Vagina (tissue), 2 donors: ENCODE results near the gene TSSK6. TPM values are rescaled to one million over a fixed set of nuclear protein-coding genes. Genes with fewer than 3 reads are reported as not detected.

Source experiments
- DNase-seq, 2 donors: peaks; one replicate each; pipeline ENCODE4 v3.0.0-alpha.2; 2017; ENCODE audit errors: extremely low spot score in 2 of 2
- H3K27ac ChIP-seq: fragments of 200-600 bp; sonication (generic); one replicate; pipeline ENCODE4 v1.5.1; 2019
- H3K27me3 ChIP-seq: fragments of 200-600 bp; sonication (generic); one replicate; pipeline ENCODE4 v1.5.1; 2019
- H3K36me3 ChIP-seq, 2 donors: fragments of 200-600 bp; sonication (generic); one replicate each; pipeline ENCODE4 v1.5.1; 2017 to 2019
- H3K4me1 ChIP-seq: fragments of 200-600 bp; sonication (generic); one replicate; pipeline ENCODE4 v1.5.1; 2019
- H3K4me3 ChIP-seq, 2 donors: fragments of 200-600 bp; sonication (generic); 1 replicate in 1 of 2; 2 replicates in 1 of 2; pipeline ENCODE4 v1.5.1; 2016 to 2019
- H3K9me3 ChIP-seq: fragments of 200-600 bp; sonication (generic); one replicate; pipeline ENCODE4 v1.5.1; 2019
- POLR2A ChIP-seq, 2 donors: fragments of 450-650 bp; IDR thresholded peaks; one replicate each; pipeline ENCODE4 v1.6.1; 2017; ENCODE audit warnings: antibody characterized with exemption in 2 of 2, mild to moderate bottlenecking in 2 of 2, moderate library complexity in 2 of 2
- POLR2AphosphoS5 ChIP-seq, 2 donors: sonication (generic); formaldehyde crosslinking; IDR thresholded peaks; one replicate each; pipeline ENCODE4 v1.9.0; 2017; ENCODE audit warnings: antibody characterized with exemption in 2 of 2, mild to moderate bottlenecking in 2 of 2, low read depth in 1 of 2; ENCODE audit not compliant: insufficient read depth in 1 of 2
- intact Hi-C: fragments of 100-400 bp; cut with DNase I; formaldehyde crosslinking; loops from one replicate; pipeline ENCODE4 v1.15.1; 2023
- total RNA-seq: library from RNA; depleted of rRNA; stranded (reverse); fragments of >200 nt; gene quantifications from one replicate; pipeline ENCODE4 v1.2.3, GENCODE V29; 2016
- TF ChIP-seq, protein P1 (sequence below), 3 experiments: fragments of 450-650 bp in 2 of 3; fragments of 200-600 bp in 1 of 3; sonication (generic) in 1 of 3; IDR thresholded peaks; one replicate each; pipeline ENCODE4 v1.5.1; 2017 to 2019; ENCODE audit warnings: antibody characterized with exemption in 3 of 3, mild to moderate bottlenecking in 2 of 3, moderate library complexity in 2 of 3

Gene TSSK6
- total RNA-seq, 1 donor from 2014 or later, result 0.98 TPM

DNA sequence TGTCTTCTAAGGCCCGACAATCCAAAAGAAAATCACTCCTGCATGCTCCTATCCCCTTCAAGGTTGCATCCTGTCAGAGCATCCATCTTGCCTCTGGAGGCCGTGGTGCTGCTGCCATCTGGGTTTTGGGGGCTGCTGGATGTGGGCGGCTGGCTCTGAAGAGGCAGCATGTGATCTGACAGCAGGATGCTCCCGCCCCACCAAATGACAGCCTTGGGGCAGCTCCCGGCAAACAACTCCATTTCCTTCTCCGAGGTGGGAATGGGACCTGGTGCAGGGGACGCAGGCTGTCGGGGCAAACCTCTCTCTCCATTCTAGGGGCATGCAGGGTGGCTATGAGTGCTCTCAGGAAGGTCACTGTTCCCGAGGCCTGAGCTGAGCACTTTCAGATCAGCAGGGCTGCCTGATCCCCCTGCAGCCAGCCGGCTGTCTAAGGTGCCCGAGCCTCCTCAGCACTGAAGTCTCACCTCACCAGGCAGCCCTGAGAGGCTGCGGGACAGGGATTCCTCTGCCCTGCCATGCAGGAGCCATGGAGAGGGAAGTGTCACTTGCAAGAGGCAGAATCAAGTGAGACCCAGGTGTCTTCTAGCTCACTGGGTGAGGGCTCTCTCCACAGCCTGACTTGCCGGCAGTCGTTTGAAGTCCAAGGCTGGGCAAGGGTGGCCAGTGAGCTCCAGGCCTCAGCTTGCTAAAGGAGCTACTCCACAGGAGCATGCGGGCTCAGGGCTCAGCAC is 28.8 kb downstream of the TSSK6 start:
- H3K4me1 ChIP-seq, result peaks cover 63% of the 10 kb centered on the region
- no peak for DNase-seq
- intact Hi-C loops, result loop anchor here (10.0 kb wide), 1 partner anchor 82 kb away; the partner anchor contains the start of gene GATAD2A

DNA sequence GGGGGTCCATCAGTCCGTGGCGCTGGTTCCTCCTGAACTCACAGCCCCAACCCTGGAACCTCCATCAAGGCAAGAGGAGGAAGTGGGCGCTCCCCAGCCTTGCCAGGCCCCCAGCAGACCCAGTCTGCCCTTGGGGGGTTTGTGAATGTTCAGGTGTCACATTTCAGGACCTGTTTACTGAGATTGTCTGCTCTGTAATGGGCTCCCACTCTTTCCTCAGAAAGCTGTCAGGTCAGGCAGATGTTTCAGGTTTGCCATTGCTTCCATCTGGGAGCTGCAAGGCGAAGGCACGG is 29.4 kb downstream of the TSSK6 start:
- H3K27me3 ChIP-seq, result no peaks in the 10 kb centered on the region
- intact Hi-C loops, result loop anchor here (10.0 kb wide), 1 partner anchor 81 kb away; the partner anchor contains the start of gene GATAD2A
- DNase-seq, result no peak
- no peaks in the 10 kb centered on the region for H3K9me3 ChIP-seq
- no peak overlapping the region for H3K4me3 ChIP-seq
- H3K27ac ChIP-seq, result no peak overlapping the region
- H3K4me1 ChIP-seq, result peaks cover 64% of the 10 kb centered on the region
- peaks cover 0 to 7% of the 10 kb centered on the region in 2 donors for H3K36me3 ChIP-seq
- TF ChIP-seq, protein P1, sequence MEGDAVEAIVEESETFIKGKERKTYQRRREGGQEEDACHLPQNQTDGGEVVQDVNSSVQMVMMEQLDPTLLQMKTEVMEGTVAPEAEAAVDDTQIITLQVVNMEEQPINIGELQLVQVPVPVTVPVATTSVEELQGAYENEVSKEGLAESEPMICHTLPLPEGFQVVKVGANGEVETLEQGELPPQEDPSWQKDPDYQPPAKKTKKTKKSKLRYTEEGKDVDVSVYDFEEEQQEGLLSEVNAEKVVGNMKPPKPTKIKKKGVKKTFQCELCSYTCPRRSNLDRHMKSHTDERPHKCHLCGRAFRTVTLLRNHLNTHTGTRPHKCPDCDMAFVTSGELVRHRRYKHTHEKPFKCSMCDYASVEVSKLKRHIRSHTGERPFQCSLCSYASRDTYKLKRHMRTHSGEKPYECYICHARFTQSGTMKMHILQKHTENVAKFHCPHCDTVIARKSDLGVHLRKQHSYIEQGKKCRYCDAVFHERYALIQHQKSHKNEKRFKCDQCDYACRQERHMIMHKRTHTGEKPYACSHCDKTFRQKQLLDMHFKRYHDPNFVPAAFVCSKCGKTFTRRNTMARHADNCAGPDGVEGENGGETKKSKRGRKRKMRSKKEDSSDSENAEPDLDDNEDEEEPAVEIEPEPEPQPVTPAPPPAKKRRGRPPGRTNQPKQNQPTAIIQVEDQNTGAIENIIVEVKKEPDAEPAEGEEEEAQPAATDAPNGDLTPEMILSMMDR (IDR thresholded peaks at IDR 0.05), result no peak
- TF ChIP-seq POLR2AphosphoS5 (IDR thresholded peaks at IDR 0.05; ENCODE audit: insufficient read depth in 1 of 2, low read depth in 1 of 2) (no peak), POLR2A (IDR thresholded peaks at IDR 0.05) (no peak)

More for the DNA sequence above, 28.8 kb downstream of the TSSK6 start:
- no peaks in the 10 kb centered on the region for H3K9me3 ChIP-seq
- no peak overlapping the region for H3K27ac ChIP-seq
- H3K36me3 ChIP-seq, result peaks cover 0 to 6% of the 10 kb centered on the region in 2 donors
- no peak overlapping the region for H3K4me3 ChIP-seq
- H3K27me3 ChIP-seq, result no peaks in the 10 kb centered on the region
- TF ChIP-seq POLR2A (IDR thresholded peaks at IDR 0.05), result no peak
- TF ChIP-seq, protein P1 (IDR thresholded peaks at IDR 0.05), result no peak
- TF ChIP-seq POLR2AphosphoS5 (IDR thresholded peaks at IDR 0.05; ENCODE audit: insufficient read depth in 1 of 2, low read depth in 1 of 2), result no peak

DNA sequence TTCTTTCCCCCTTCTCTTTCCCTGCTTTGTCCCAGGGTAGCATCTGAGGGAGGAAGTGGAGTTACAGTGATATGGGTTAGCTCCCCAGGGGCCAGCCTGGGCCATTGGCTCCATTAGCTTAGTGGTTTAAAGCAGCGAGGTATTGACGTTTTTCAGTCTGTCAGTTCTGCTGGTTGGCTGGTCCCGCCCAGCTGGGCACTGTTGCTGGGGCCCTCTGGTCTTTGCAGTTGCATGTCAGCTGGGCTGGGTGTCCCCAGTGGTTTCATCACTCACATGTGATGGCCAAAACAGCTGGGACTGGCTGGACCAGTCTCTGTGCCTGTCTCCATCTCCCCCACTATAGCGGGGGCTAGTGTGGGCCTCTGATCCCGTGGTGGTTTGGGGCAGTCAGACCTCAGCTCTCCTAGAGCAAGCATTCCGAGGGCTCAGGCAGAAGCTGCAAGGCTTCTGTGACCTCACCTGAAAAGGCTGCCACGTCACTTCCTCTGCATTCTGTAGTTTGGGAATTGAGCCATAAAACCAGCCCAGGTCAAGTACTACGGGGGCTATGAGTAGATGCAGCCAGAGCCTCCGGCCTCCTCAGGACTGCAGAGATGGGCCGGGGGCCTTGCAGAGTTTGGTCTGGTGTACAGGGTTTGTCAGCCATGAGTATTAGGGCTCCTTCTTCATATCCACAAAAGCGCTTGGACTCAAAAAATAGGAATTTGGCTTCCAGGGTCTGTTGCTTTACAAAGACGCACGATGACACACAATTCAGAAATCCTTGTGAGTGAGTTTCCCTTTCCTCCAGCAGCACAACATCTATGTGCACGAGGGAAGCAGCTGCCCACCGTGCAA is 30.0 kb downstream of the TSSK6 start:
- Histone ChIP-seq H3K27me3 (no peaks in the 10 kb centered on the region), H3K27ac (no peak overlapping the region), H3K9me3 (no peaks in the 10 kb centered on the region), H3K4me3 (no peak overlapping the region), H3K4me1 (peaks cover 61% of the 10 kb centered on the region), H3K36me3 (peaks cover 0 to 7% of the 10 kb centered on the region in 2 donors)
- intact Hi-C loops, result loop anchor here (10.0 kb wide), 1 partner anchor 81 kb away; the partner anchor contains the start of gene GATAD2A
- no peak for TF ChIP-seq POLR2AphosphoS5 (IDR thresholded peaks at IDR 0.05; ENCODE audit: insufficient read depth in 1 of 2, low read depth in 1 of 2)
- TF ChIP-seq, protein P1 (IDR thresholded peaks at IDR 0.05), result no peak
- TF ChIP-seq POLR2A (IDR thresholded peaks at IDR 0.05), result no peak
- DNase-seq, result no peak

DNA sequence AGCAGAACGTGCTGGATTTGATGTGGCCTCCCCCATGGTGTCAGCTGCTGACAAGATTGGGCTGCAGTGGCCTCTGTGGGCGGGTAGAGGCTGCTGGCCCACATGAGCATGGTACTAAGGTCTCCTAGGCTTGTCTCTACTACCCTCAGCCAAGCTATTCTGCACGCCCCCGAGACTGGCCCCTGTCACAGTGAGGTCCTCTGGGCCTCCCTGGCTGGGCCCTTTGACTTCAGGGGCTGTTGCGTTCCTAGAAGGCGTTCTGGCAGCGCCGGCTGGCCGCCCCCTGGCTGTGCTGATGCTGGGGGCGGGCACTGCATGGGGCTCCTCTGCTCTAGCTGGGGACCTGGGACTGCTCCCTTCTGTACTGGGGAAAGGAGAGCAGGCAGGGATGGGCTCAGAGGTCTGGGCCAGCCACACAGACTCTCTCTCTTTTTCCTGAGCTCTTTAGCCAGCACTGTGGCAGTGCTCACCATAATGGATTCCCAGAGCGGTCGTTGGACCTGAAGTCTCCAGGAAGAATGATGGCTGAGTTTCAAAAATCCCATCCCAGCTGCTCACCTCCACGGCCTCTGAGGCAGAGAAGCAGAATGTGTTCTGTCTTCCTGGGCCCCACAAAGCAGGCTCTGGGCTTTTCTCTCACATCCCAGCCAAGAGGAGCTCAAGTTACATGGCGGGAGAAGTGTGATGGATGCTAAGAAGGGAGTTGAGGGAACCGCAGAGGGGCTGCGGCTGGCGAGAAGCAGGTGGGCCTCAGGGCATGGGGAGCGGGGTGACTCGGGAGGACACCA is 32.3 kb downstream of the TSSK6 start:
- TF ChIP-seq, protein P1 (IDR thresholded peaks at IDR 0.05), result no peak
- no peak for TF ChIP-seq POLR2AphosphoS5 (IDR thresholded peaks at IDR 0.05; ENCODE audit: insufficient read depth in 1 of 2, low read depth in 1 of 2)
- no peak for TF ChIP-seq POLR2A (IDR thresholded peaks at IDR 0.05)
- no peak for DNase-seq
- intact Hi-C loops, result loop anchor here (10.0 kb wide), 1 partner anchor 78 kb away; the partner anchor contains the start of gene GATAD2A
- Histone ChIP-seq H3K36me3 (peaks cover 0 to 7% of the 10 kb centered on the region in 2 donors), H3K27ac (no peak overlapping the region), H3K9me3 (no peaks in the 10 kb centered on the region), H3K4me3 (no peak overlapping the region), H3K4me1 (peaks cover 37% of the 10 kb centered on the region), H3K27me3 (no peaks in the 10 kb centered on the region)
